ENCODE results near the gene SPART. TPM values are rescaled to one million over a fixed set of nuclear protein-coding genes. Genes with fewer than 3 reads are reported as not detected.

Gene SPART
- total and polyA plus RNA-seq, 9 of the 15 experiments (the other 6 are each of a cell fraction or from before 2014, with no cell fraction given) = 18.7 to 79.0 (median 41.0) TPM

GRCh38 chr13:36294096-36294495 is 52.1 kb downstream of the SPART start:
- Histone ChIP-seq H3K4me1 (replicated peaks in 1 of 2; ENCODE audit: control insufficient read depth in 2 of 2, insufficient read depth in 2 of 2, low read length in 2 of 2) (peaks cover 0 to 5% of the 10 kb centered on the region in 2 experiments; a peak in 1 of 5 replicates), H3K4me2 (ENCODE audit: insufficient read depth, low read length) (no peak overlapping the region), H3K79me2 (ENCODE audit: control insufficient read depth, insufficient read depth, low read length) (peaks cover 19% of the 10 kb centered on the region), H3K9ac (ENCODE audit: insufficient read depth in 1 of 2, low read depth in 2 of 2, low read length in 2 of 2) (no peak overlapping the region), H3K36me3 (ENCODE audit: control insufficient read depth, insufficient read depth, low read length) (peaks cover 9% of the 10 kb centered on the region; the same call in 2 of the 3 replicates), H3K4me3 (no peak overlapping the region), H2AFZ (ENCODE audit: low read depth, low read length) (no peak overlapping the region), H3K9me3 (replicated peaks; ENCODE audit: control insufficient read depth, insufficient read depth, low read depth, low read length) (no peaks in the 10 kb centered on the region), H3K9me1 (ENCODE audit: control insufficient read depth, insufficient read depth, low read length) (no peaks in the 10 kb centered on the region), H3K27ac (ENCODE audit: extremely low read depth, low read depth, low read length) (no peak overlapping the region), H3K27me3 (ENCODE audit: control insufficient read depth in 2 of 2, insufficient read depth in 2 of 2, low read length in 2 of 2) (no peaks in the 10 kb centered on the region), H4K20me1 (replicated peaks; ENCODE audit: control insufficient read depth, insufficient read depth, low read length) (no peaks in the 10 kb centered on the region)
- in situ Hi-C loops (cut with MboI) = no loop called here
- BruUV-seq (replicated peaks) = no TSS peak
- TF ChIP-seq ZNF507 (tag; conservative IDR thresholded peaks at IDR 0.05) (no peak), SMC3 (conservative IDR thresholded peaks at IDR 0.05; ENCODE audit: insufficient read depth, low read depth, low read length) (no peak)
- 47% methylated on average over 3 of the region's 3 CpGs for WGBS (ENCODE audit: insufficient coverage, low coverage, missing lambda C conversion rate)
- FAIRE-seq (no peak), ATAC-seq (no peak), DNase-seq (ENCODE audit: extremely low read depth in 1 of 4, low spot score in 3 of 4) (no peak)
- ChIA-PET CTCF (ENCODE audit: low intra/inter-chr PET ratio) (no interaction called here), POLR2A (no interaction called here)
- intact Hi-C loops (cut with micrococcal nuclease) = no loop called here

GRCh38 chr13:36293497-36293896 is 52.7 kb downstream of the SPART start:
- Histone ChIP-seq H3K4me2 (ENCODE audit: insufficient read depth, low read length) (no peak overlapping the region), H3K27me3 (ENCODE audit: control insufficient read depth in 2 of 2, insufficient read depth in 2 of 2, low read length in 2 of 2) (no peaks in the 10 kb centered on the region), H3K9me1 (ENCODE audit: control insufficient read depth, insufficient read depth, low read length) (no peaks in the 10 kb centered on the region), H3K9me3 (replicated peaks; ENCODE audit: control insufficient read depth, insufficient read depth, low read depth, low read length) (no peaks in the 10 kb centered on the region), H4K20me1 (replicated peaks; ENCODE audit: control insufficient read depth, insufficient read depth, low read length) (no peaks in the 10 kb centered on the region), H3K27ac (ENCODE audit: extremely low read depth, low read depth, low read length) (no peak overlapping the region), H2AFZ (ENCODE audit: low read depth, low read length) (no peak overlapping the region), H3K9ac (ENCODE audit: insufficient read depth in 1 of 2, low read depth in 2 of 2, low read length in 2 of 2) (no peak overlapping the region), H3K36me3 (ENCODE audit: control insufficient read depth, insufficient read depth, low read length) (peaks cover 9% of the 10 kb centered on the region; the same call in 2 of the 3 replicates), H3K4me3 (no peak overlapping the region), H3K79me2 (ENCODE audit: control insufficient read depth, insufficient read depth, low read length) (peaks cover 19% of the 10 kb centered on the region), H3K4me1 (replicated peaks in 1 of 2; ENCODE audit: control insufficient read depth in 2 of 2, insufficient read depth in 2 of 2, low read length in 2 of 2) (peaks cover 0 to 3% of the 10 kb centered on the region in 2 experiments; a peak in 1 of 5 replicates)
- TF ChIP-seq AFF4 (CRISPR knock-in tag; IDR thresholded peaks at IDR 0.05) (no peak), JUND (IDR thresholded peaks at IDR 0.05; ENCODE audit: borderline replicate concordance, low read depth, low read length) (peak; percentile 39; the same call in 1 of the 2 replicates), JUND (tag; IDR thresholded peaks at IDR 0.05; ENCODE audit: borderline replicate concordance, low read depth, low read length) (no peak), ATF3 (IDR thresholded peaks at IDR 0.05) (peak; percentile 32; the same call in 1 of the 2 replicates), ATF3 (CRISPR knock-in tag; conservative IDR thresholded peaks at IDR 0.05) (no peak)
- CTCF ChIA-PET (ENCODE audit: low intra/inter-chr PET ratio) = no interaction called here
- in situ Hi-C loops (cut with MboI) (no loop called here), intact Hi-C loops (cut with micrococcal nuclease) (no loop called here)
- DNase-seq (ENCODE audit: extremely low read depth in 1 of 4, low spot score in 3 of 4) (no peak), FAIRE-seq (no peak), ATAC-seq (no peak)
- no TSS peak for BruUV-seq (replicated peaks)
- no CpG with 5 or more reads among the region's 1 CpG for WGBS (ENCODE audit: insufficient coverage, low coverage, missing lambda C conversion rate)
- POLR2A ChIA-PET = no interaction called here

Measured in K562 (cell line).